Measurements from ENCODE around the gene GSTT2.

GRCh38 chr22:24010018-24010391 lies 30.1 kb downstream of the GSTT2 start:
- TF ChIP-seq CTCF (IDR thresholded peaks at IDR 0.05) = no peak
- no peak for TF ChIP-seq POLR2A (IDR thresholded peaks at IDR 0.05)
